CD4-positive, alpha-beta T cell treated with Interleukin-12 subunit alpha and Interleukin-12 subunit beta, for 1 hour (primary cell): Measurements from ENCODE around the gene DCTN5.
A peak's percentile ranks its signal among the peaks of the same experiment; 100 is the strongest.
"Not testable (repeated sequence)": the region's sequence is repeated elsewhere in the genome, so short reads cannot be mapped to it uniquely, and the experiment has no call there.

Source experiments
- DNase-seq: peaks from one replicate; pipeline ENCODE4 v3.0.0-alpha.2; 2020

Gene DCTN5

DNA sequence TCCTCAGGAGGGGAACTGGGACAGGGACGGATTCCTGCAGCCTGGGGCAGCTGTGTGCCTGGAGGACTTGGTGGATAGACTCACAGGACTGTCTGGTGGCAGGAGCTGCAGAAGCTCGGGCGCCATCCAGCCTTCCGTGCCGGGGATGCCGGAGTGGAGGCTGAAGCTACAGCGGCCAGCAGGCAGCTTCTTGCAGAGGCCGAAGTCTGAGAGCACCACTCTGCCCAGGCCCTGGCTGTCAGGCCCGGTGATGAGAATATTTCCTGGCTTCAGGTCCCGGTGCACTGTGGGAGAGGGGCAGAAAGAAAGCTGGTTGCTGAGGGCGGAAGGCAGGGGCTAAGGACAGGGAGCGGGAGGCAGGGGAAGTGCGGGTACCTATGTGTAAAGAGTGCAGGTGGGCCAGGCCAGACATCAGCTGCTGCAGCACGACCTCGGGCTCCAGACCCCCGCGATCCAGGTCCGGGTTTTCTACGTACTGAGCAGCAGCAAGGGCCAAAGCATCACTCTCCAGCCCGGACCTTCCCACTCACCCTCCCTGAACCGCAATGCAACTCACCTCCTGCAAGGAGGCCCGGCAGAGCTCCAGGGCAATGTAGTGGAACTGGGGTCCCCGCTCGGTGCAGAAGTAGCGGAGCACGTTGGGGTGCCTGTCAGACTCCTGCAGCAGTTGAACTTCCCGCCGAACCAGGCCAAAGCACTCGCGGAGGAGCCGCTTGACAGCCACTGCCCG, 53.5 kb downstream of the DCTN5 start:
- DNase-seq, result no peak

GRCh38 chr16:23695756-23696155, 54.5 kb downstream of the DCTN5 start:
- no peak for DNase-seq

DNA sequence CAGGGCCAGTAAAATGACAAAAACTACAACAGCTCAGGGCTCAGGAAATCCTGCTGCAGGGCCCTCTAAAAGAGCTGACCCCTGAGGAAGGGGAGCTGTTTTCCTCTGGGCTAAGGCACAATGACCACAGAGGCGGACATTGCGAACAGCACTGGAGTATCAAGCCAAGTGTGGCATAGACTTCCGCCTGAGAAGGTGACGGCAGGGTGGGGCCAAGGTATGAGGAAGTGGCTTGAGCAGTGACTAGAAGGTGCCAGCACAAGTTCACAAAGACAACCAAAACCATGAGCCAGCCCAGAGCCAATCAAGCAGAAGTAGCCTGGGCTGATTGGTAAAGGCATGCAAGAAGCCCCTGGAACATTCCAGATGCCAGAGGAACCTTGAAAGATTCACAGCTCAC, 57.8 kb downstream of the DCTN5 start:
- DNase-seq, result peak; percentile 23

- DNase-seq, result no peak
These were observed 58.8 kb downstream of the DCTN5 start for GRCh38 chr16:23700093-23700492.

- DNase-seq, result no peak
These were observed 59.2 kb downstream of the DCTN5 start for GRCh38 chr16:23700509-23700908.

DNA sequence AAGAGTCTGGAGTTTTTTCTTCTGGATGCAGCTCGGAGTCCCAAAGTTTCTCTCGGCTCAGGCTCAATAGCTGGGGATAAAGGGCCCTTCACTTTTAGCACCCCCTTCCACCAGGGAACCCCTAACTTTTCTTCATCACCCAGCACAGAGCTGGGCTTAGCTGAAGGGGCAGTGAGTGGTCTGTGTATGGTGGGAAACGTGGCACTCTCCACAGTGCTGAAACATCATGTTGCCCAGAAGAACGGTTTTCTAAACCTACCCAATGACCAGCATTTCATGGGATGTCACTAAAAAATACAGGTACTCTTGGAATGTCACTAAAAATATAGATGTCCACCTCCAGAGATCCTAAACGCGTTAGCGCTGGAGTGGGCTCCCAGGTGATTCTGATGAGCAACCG, 59.8 kb downstream of the DCTN5 start:
- DNase-seq, result no peak

- no peak for DNase-seq
These were observed 61.7 kb downstream of the DCTN5 start for GRCh38 chr16:23702951-23703350.

- DNase-seq, result no peak
These were observed 63.7 kb downstream of the DCTN5 start for GRCh38 chr16:23704772-23705516.

DNA sequence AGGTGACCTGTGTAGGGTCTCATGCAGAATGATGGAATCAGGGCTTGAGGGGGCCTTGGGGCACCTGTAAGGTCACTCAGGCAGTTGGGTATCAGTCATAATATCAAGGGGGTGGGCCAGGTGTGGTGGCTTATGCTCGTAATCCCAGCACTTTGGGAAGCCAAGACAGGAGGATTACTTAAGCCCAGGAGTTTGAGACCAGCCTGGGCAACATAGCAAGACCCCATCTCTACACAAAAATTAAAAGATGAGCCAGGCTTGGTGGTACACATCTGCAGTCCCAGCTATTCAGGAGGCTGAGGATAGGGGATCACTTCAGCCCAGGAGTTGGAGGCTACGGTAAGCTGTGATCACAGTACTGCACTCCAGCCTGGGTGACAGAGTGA, 64.2 kb downstream of the DCTN5 start:
- no peak for DNase-seq

- DNase-seq, result no peak
These were observed 65.2 kb downstream of the DCTN5 start for GRCh38 chr16:23706439-23706838.

- no peak for DNase-seq
These were observed 68.3 kb downstream of the DCTN5 start for GRCh38 chr16:23709536-23709935.

- DNase-seq, result no peak
These were observed 68.7 kb downstream of the DCTN5 start for GRCh38 chr16:23710008-23710407.

DNA sequence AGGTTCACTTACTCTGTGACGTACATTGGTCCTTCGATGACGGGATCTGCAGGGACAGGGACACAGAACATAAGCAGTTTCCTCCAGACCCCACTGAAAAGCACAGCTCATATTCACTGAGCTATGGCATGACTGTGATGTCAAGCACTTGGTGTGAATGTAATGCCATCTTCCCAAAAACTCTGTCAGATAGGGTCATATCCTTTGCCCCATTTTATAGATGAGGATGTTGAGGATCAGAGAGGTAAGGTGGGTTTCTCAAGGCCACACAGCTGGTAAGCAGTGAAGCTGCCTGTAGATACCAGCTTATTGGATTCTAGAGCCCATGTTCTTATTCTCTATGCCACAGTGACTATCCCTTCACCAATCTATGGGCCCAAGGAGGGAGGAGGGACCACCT, 69.2 kb downstream of the DCTN5 start:
- no peak for DNase-seq

DNA sequence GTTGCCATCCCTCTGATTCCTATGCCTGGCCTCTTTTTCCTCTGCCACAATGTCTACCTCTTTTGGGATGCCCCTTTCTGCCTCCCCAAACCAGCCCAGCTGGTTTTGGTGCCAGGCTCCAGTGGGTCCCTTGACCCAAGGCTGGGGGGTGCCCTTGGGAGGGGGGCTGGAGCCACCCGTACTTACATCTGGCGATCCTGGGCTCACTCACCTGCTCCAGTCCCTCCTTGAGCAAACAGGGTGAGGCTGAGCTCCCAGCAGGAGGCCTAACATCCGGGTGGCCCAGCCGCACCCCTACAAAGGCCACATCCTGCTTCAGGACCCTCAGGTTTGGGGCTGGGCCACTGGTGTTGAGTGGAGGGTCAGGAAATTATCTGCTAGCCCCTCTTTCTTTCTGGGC, 70.5 kb downstream of the DCTN5 start:
- DNase-seq, result no peak

GRCh38 chr16:23712976-23713375, 71.7 kb downstream of the DCTN5 start, which contains the start of gene ERN2:
Gene ERN2, minus strand, starts transcription at chr16:23713222. Its CDS starts 35 bp downstream, at chr16:23713187.
- no peak for DNase-seq

DNA sequence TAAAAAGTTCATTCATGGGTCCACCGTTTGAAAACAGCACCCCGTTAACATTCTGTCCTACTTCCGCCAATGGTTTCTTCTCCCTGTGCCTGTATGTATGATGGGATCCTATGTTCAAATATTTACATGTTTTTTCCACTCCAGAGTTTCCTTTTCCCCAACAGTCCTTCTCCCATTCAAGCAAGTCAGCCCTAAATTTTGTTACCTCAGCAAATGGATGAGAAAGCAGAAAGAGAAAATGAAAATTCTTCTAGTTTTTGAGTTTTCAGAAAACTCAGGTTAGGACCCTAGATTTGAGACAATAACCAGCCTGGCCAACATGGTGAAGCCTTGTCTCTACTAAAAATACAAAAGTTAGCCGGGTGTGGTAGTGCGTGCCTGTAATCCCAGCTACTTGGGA, 75.2 kb downstream of the DCTN5 start:
- DNase-seq, result no peak

DNA sequence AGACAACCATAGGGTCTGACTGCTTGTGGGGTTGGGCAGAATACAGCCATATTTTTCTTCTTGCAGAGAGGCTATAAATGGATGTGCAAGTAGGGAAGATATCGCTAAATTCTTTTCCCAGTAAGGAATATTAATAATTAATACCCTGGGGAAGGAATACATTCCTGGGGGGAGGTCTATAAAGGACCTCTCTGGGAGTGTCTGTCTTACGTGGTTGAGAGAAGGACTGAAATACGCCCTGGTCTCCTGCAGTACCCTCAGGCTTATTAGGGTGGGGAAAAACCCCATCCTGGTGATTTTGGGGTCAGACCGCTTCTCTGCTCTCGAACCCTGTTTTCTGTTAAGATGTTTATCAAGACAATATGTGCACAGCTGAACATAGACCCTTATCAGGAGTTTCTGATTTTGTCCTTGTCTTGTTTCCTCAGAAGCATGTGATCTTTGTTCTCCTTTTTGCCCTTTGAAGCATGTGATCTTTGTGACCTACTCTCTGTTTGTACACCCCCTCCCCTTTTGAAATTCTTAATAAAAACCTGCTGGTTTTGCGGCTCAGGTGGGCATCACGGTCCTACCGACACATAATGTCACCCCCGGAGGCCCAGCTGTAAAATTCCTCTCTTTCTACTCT, 81.5 kb downstream of the DCTN5 start:
- not testable (repeated sequence) for DNase-seq

DNA sequence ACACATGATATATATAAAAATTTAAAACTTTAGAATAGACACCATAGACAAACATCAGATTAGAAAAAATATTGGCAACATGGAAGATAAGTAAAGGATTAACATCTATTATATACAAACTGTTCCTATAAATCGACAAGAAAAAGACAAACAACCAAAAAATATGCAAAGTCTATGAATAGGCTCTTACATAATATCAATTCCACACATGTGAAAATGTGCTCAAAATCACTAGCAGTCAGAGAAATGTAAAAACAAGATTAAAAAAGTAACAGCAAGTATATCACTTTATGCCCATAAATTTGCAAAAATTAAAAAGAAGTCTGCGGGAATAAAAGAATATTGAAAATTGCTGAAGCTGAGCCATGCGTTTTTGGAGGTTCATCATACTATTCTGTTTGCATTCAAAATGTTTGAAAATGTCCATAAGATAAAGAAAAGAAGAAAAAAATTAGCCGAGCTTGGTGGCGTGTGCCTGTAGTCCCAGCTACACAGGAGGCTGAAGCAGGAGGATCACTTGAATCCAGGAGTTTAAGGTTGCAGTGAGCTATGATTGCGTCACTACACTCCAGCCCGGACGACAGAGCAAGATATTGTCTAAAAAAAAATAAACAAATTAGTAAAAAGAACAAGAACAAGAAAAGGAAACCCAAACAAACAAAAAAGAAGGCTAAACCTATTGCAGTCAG, 83.0 kb downstream of the DCTN5 start:
- no peak for DNase-seq

GRCh38 chr16:23724785-23725131, 83.5 kb downstream of the DCTN5 start:
- no peak for DNase-seq

GRCh38 chr16:23726710-23727109, 85.4 kb downstream of the DCTN5 start:
- DNase-seq, result no peak
